ENCODE results near the gene UBR2.

GRCh38 chr6:42722497-42722896, 158.7 kb downstream of the UBR2 start, which contains the start of gene PRPH2:
- TF ChIP-seq MAX (IDR thresholded peaks at IDR 0.05; ENCODE audit: insufficient read depth, insufficient read length) (no peak), EZH2 (IDR thresholded peaks at IDR 0.05; ENCODE audit: borderline replicate concordance, low read depth, low read length, severe bottlenecking) (no peak), CTCF (IDR thresholded peaks at IDR 0.05; ENCODE audit: extremely low read depth in 1 of 2, insufficient read depth in 1 of 2, low read depth in 1 of 2, low read length in 2 of 2) (no peak), POLR2A (IDR thresholded peaks at IDR 0.05; ENCODE audit: low read depth, low read length) (no peak), POLR2AphosphoS5 (IDR thresholded peaks at IDR 0.05; ENCODE audit: insufficient read depth, low read depth, low read length) (no peak), MYC (IDR thresholded peaks at IDR 0.05; ENCODE audit: low read depth, low read length) (no peak), FOS (IDR thresholded peaks at IDR 0.05; ENCODE audit: borderline replicate concordance, insufficient read depth, low read length) (no peak), GATA2 (IDR thresholded peaks at IDR 0.05; ENCODE audit: insufficient read depth, insufficient read length, low read depth, low read length) (no peak)

Measured in endothelial cell of umbilical vein (primary cell).